Panc1 (cell line): ENCODE data around the gene CNTROB.

Source experiments
- CTCF ChIP-seq: fragments of 450-650 bp; IDR thresholded peaks from 2 replicates; pipeline ENCODE4 v1.5.1; 2017; ENCODE audit warnings: mild to moderate bottlenecking
- TCF7L2 ChIP-seq: IDR thresholded peaks from 2 replicates; pipeline ENCODE4 v1.6.1; 2011; ENCODE audit warnings: mild to moderate bottlenecking, low read depth, low read length, inconsistent platforms

- no peak for TF ChIP-seq CTCF
- no peak for TF ChIP-seq TCF7L2
Observed at GRCh38 chr17:7977039-7977438, 45.0 kb downstream of the CNTROB start.
